C4-2B (cell line): ENCODE results near the gene ZNF555.
"Not testable (repeated sequence)": the region's sequence is repeated elsewhere in the genome, so short reads cannot be mapped to it uniquely, and the experiment has no call there.

Experiments used
- H3K27ac ChIP-seq: fragments of 450-650 bp; 2 replicates; pipeline ENCODE4 v1.5.1; 2017
- CTCF ChIP-seq: fragments of 450-650 bp; conservative IDR thresholded peaks from 2 replicates; pipeline ENCODE4 v1.5.1; 2017; ENCODE audit warnings: mild to moderate bottlenecking
- ZFX ChIP-seq: fragments of 450-650 bp; IDR thresholded peaks from 2 replicates; pipeline ENCODE4 v1.6.1; 2017

ZNF555 gene

DNA sequence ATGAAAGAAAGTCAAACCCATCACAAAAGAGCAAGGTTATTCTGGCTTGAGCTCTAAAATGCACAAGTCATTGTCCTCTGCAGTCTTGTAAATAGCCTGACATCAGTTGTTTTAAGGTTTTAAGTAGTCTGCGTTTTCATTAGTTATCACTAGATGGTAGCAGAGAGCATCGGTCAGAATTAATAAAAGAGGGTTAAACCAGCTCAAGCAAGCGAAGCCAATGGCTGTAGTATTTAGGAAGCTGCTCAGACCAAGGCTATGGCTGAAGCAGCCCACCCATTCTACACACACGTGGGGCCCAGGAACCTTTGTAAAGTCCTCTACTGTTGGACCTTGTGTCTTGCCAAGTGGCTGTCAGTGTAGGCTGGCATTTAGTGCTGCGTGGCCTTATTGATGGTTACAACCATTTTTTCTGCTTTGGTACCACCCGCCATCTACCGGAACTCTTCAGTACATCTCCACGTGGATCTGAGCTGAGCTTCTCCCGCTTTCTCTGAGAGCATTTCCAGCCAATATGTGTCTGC lies 46.2 kb downstream of the ZNF555 start:
- no peak for TF ChIP-seq ZFX
- TF ChIP-seq CTCF: peak; percentile 86
- H3K27ac ChIP-seq: no peak overlapping the region

- no peak overlapping the region for H3K27ac ChIP-seq
- TF ChIP-seq CTCF (no peak), ZFX (no peak)
Observed at GRCh38 chr19:2888731-2889224, 47.5 kb downstream of the ZNF555 start.

- not testable (repeated sequence) for H3K27ac ChIP-seq
Observed at GRCh38 chr19:2890531-2890930, 49.3 kb downstream of the ZNF555 start.

GRCh38 chr19:2896694-2897093 lies 55.4 kb downstream of the ZNF555 start:
- no peak overlapping the region for H3K27ac ChIP-seq
- TF ChIP-seq ZFX: no peak
- no peak for TF ChIP-seq CTCF

- H3K27ac ChIP-seq: peak within 1 kb of the TSS; percentile 67
- no peak for TF ChIP-seq CTCF
- TF ChIP-seq ZFX: no peak
Observed at GRCh38 chr19:2900296-2901252, 59.3 kb downstream of the ZNF555 start, which contains the start of gene ZNF57. Gene ZNF57 (plus strand): TSS chr19:2900928. CDS start chr19:2901046, 118 bp downstream.

DNA sequence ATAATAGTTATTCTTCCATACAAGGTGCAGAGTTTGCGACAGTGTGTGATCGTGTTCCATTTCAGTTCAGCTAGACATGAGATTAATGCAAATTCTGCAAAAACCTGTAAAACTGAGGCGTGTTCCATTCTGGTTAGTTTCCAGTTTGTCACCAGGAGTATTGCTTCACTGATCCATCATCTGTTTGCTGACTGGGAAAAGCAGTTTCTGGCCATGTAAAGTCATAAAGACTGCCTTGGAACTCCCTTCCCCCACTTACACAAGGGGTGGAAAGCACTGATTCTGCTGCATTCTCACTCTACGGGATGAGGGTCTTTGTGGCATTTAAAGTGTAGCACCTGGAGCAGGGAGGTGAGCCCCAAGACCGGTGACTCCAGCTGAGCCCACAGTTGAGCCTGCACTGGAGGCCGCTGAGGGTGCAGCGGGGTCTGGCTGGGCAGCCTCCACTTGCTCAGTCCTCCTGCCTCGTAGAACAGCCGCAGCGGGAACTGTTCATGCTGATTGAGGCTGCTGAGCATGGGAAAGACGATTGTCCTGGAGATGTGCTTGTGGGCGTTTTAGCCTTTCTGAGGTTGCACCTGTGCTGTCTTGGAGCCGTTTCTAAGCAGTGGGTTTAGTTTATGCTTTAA lies 61.4 kb downstream of the ZNF555 start:
- no peak overlapping the region for H3K27ac ChIP-seq
- TF ChIP-seq CTCF (no peak), ZFX (no peak)

- not testable (repeated sequence) for H3K27ac ChIP-seq
Observed at GRCh38 chr19:2903326-2903725, 62.1 kb downstream of the ZNF555 start.

- no peak overlapping the region for H3K27ac ChIP-seq
- no peak for TF ChIP-seq CTCF
- TF ChIP-seq ZFX: no peak
Observed at GRCh38 chr19:2905918-2906519, 64.7 kb downstream of the ZNF555 start.
